DOHH2 (cell line): ENCODE results near the gene SMC1B.

Experiments used
- EZH2phosphoT487 ChIP-seq: fragments of 200-600 bp; sonication (generic); IDR thresholded peaks from 2 replicates; pipeline ENCODE4 v1.6.1; 2017; ENCODE audit warnings: borderline replicate concordance, mild to moderate bottlenecking, antibody characterized with exemption, low read length, moderate library complexity, mixed read lengths
- TF ChIP-seq, protein P1 (sequence below): fragments of 200-600 bp; sonication (generic); IDR thresholded peaks from one replicate; pipeline ENCODE4 v1.5.1; 2014; ENCODE audit warnings: antibody characterized with exemption, mild to moderate bottlenecking, low read depth, low read length; ENCODE audit not compliant: poor library complexity, severe bottlenecking

DNA sequence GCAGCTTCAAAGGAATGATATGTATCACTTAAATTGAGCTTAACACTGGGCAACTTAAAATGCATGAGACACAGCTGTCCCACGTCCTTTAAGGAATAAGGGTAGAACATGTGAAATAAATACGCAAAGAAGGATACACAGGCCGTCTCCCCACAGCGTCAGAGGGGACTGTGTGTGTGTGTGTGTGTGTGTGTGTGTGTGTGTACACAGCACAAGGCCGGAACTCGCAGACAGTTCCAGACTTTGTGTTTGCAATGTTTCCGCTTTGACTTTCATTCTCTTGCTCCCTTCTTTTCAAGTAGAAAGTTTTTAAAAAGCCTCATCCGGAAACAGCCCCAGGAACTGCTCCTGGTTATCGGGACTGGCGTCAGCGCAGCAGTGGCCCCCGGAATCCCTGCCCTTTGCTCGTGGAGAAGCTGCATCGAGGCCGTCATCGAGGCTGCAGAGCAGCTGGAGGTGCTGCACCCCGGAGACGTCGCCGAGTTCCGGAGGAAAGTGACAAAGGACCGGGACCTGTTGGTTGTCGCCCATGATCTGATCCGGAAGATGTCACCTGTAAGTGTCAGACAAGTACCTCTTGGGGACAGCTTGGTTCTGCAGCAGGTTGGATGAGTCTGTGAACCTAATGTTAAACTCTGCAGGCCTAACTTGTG is 90.4 kb downstream of the SMC1B start:
- TF ChIP-seq, protein P1, sequence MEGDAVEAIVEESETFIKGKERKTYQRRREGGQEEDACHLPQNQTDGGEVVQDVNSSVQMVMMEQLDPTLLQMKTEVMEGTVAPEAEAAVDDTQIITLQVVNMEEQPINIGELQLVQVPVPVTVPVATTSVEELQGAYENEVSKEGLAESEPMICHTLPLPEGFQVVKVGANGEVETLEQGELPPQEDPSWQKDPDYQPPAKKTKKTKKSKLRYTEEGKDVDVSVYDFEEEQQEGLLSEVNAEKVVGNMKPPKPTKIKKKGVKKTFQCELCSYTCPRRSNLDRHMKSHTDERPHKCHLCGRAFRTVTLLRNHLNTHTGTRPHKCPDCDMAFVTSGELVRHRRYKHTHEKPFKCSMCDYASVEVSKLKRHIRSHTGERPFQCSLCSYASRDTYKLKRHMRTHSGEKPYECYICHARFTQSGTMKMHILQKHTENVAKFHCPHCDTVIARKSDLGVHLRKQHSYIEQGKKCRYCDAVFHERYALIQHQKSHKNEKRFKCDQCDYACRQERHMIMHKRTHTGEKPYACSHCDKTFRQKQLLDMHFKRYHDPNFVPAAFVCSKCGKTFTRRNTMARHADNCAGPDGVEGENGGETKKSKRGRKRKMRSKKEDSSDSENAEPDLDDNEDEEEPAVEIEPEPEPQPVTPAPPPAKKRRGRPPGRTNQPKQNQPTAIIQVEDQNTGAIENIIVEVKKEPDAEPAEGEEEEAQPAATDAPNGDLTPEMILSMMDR, result no peak
- no peak for TF ChIP-seq EZH2phosphoT487
